ENCODE data around the gene ST6GALNAC3.

Gene ST6GALNAC3

DNA sequence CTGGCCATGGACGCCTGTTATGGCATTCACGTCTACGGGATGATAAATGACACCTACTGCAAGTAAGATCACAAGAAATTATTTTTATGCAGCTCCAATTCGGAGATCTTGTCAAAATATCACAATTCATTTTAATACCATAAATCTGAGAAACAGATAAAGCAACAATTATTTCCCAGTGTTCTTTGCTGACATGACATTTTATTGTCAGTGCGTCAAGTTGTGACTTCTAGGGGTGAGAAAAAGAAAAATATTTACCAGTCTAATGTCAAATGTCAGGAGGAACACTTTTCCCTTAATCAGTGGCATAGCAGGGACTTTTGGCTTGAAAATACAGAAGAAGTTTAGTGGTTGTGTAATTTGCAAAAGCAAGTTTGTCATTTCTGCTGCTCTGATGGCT, 553.0 kb downstream of the ST6GALNAC3 start:
- Histone ChIP-seq H4K20me1 (ENCODE audit: insufficient read depth) (no peaks in the 10 kb centered on the region), H3K4me2 (no peak overlapping the region), H3K36me3 (ENCODE audit: insufficient read depth) (no peaks in the 10 kb centered on the region), H3K27ac (no peak overlapping the region), H3K9ac (no peak overlapping the region), H3K4me1 (ENCODE audit: low read depth, poor library complexity, severe bottlenecking) (no peaks in the 10 kb centered on the region), H2AFZ (ENCODE audit: low read depth) (no peak overlapping the region), H3K79me2 (ENCODE audit: insufficient read depth, low read depth) (no peaks in the 10 kb centered on the region), H3K27me3 (ENCODE audit: insufficient read depth, low read depth) (no peaks in the 10 kb centered on the region), H3K4me3 (IDR thresholded peaks at IDR 0.05; ENCODE audit: insufficient read depth, low read depth, low read length) (no peak overlapping the region)
- TF ChIP-seq, protein P1, sequence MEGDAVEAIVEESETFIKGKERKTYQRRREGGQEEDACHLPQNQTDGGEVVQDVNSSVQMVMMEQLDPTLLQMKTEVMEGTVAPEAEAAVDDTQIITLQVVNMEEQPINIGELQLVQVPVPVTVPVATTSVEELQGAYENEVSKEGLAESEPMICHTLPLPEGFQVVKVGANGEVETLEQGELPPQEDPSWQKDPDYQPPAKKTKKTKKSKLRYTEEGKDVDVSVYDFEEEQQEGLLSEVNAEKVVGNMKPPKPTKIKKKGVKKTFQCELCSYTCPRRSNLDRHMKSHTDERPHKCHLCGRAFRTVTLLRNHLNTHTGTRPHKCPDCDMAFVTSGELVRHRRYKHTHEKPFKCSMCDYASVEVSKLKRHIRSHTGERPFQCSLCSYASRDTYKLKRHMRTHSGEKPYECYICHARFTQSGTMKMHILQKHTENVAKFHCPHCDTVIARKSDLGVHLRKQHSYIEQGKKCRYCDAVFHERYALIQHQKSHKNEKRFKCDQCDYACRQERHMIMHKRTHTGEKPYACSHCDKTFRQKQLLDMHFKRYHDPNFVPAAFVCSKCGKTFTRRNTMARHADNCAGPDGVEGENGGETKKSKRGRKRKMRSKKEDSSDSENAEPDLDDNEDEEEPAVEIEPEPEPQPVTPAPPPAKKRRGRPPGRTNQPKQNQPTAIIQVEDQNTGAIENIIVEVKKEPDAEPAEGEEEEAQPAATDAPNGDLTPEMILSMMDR (conservative IDR thresholded peaks at IDR 0.05; ENCODE audit: low read depth, low read length) = no peak

DNA sequence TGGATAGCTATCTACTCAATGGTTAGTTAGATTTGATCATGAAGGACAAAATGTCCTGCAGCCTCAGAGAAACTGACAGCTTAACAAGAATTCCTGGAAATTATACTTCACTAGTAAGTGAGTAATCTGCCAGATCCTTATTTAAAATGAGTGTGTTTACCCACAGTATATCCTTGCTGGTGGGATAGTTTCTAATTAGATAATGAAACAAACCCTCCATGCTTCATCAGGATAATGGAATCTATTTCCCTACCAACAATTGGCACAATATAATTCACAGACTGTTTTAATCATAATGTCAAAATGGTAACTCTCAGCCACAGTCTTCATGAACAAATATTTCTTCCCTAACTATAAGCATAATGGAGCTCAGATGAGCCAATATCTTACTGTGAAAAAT, 553.4 kb downstream of the ST6GALNAC3 start:
- H4K20me1 ChIP-seq (ENCODE audit: insufficient read depth) = no peaks in the 10 kb centered on the region
- H3K79me2 ChIP-seq (ENCODE audit: insufficient read depth, low read depth) = no peaks in the 10 kb centered on the region
- H3K9ac ChIP-seq = no peak overlapping the region
- no peak overlapping the region for H2AFZ ChIP-seq (ENCODE audit: low read depth)
- no peak overlapping the region for H3K4me2 ChIP-seq
- TF ChIP-seq, protein P1 (conservative IDR thresholded peaks at IDR 0.05; ENCODE audit: low read depth, low read length) = no peak
- no peaks in the 10 kb centered on the region for H3K36me3 ChIP-seq (ENCODE audit: insufficient read depth)
- no peaks in the 10 kb centered on the region for H3K27me3 ChIP-seq (ENCODE audit: insufficient read depth, low read depth)
- H3K27ac ChIP-seq = no peak overlapping the region
- H3K4me1 ChIP-seq (ENCODE audit: low read depth, poor library complexity, severe bottlenecking) = no peaks in the 10 kb centered on the region
- no peak overlapping the region for H3K4me3 ChIP-seq (IDR thresholded peaks at IDR 0.05; ENCODE audit: insufficient read depth, low read depth, low read length)

DNA sequence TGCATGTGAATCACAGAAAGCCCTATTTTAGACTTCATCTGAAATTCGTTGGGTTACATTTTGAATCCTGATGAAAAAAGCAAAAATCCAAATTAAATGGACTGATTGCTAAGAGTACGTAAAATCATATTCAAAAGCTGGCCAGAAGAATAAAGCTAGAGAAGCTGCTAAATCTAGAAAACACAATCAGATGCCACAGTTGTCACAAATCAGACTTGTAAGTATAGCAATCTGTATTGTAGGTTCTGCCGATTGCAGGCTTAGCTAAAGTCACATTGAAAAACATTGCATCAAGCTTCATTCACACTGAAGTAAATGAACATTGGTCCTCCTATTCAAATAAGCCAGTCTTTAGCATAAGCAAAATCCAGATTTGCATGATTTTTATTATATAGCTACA, 557.6 kb downstream of the ST6GALNAC3 start:
- H3K4me2 ChIP-seq = no peak overlapping the region
- no peaks in the 10 kb centered on the region for H3K4me1 ChIP-seq (ENCODE audit: low read depth, poor library complexity, severe bottlenecking)
- no peaks in the 10 kb centered on the region for H3K79me2 ChIP-seq (ENCODE audit: insufficient read depth, low read depth)
- no peak overlapping the region for H3K9ac ChIP-seq
- H3K27me3 ChIP-seq (ENCODE audit: insufficient read depth, low read depth) = no peaks in the 10 kb centered on the region
- H4K20me1 ChIP-seq (ENCODE audit: insufficient read depth) = no peaks in the 10 kb centered on the region
- no peak overlapping the region for H2AFZ ChIP-seq (ENCODE audit: low read depth)
- no peak overlapping the region for H3K4me3 ChIP-seq (IDR thresholded peaks at IDR 0.05; ENCODE audit: insufficient read depth, low read depth, low read length)
- no peaks in the 10 kb centered on the region for H3K36me3 ChIP-seq (ENCODE audit: insufficient read depth)
- no peak overlapping the region for H3K27ac ChIP-seq
- TF ChIP-seq, protein P1 (conservative IDR thresholded peaks at IDR 0.05; ENCODE audit: low read depth, low read length) = no peak

GRCh38 chr1:76635784-76636183, 561.2 kb downstream of the ST6GALNAC3 start:
- no peak overlapping the region for H3K4me2 ChIP-seq
- H4K20me1 ChIP-seq (ENCODE audit: insufficient read depth) = no peaks in the 10 kb centered on the region
- H3K79me2 ChIP-seq (ENCODE audit: insufficient read depth, low read depth) = no peaks in the 10 kb centered on the region
- no peak overlapping the region for H3K4me3 ChIP-seq (IDR thresholded peaks at IDR 0.05; ENCODE audit: insufficient read depth, low read depth, low read length)
- no peak overlapping the region for H3K27ac ChIP-seq
- no peaks in the 10 kb centered on the region for H3K4me1 ChIP-seq (ENCODE audit: low read depth, poor library complexity, severe bottlenecking)
- TF ChIP-seq, protein P1 (conservative IDR thresholded peaks at IDR 0.05; ENCODE audit: low read depth, low read length) = no peak
- H2AFZ ChIP-seq (ENCODE audit: low read depth) = no peak overlapping the region
- H3K27me3 ChIP-seq (ENCODE audit: insufficient read depth, low read depth) = no peaks in the 10 kb centered on the region
- no peak overlapping the region for H3K9ac ChIP-seq
- H3K36me3 ChIP-seq (ENCODE audit: insufficient read depth) = no peaks in the 10 kb centered on the region

Measured in KMS-11 (cell line).